CD14-positive monocyte (primary cell): ENCODE results near the gene FOSB. TPM values are rescaled to one million over a fixed set of nuclear protein-coding genes. Genes with fewer than 3 reads are reported as not detected.

Experiments used
- DNase-seq, 3 donors: peaks; one replicate each; pipeline ENCODE4 v3.0.0-alpha.2; 2011 to 2022
- H2AFZ ChIP-seq: 2 replicates; pipeline ENCODE4 v1.6.0; 2012; ENCODE audit warnings: mild to moderate bottlenecking, low read depth, low read length, inconsistent platforms; ENCODE audit not compliant: insufficient read depth, poor library complexity, severe bottlenecking
- H3K27ac ChIP-seq, 2 donors: 1 replicate in 1 of 2; 2 replicates in 1 of 2; pipeline ENCODE4 v1.5.1; 2012 to 2013; ENCODE audit warnings: low read length in 2 of 2, control low read depth in 1 of 2, inconsistent platforms in 1 of 2, low read depth in 1 of 2, mild to moderate bottlenecking in 1 of 2
- H3K27me3 ChIP-seq, 2 donors: one replicate each; pipeline versions ENCODE4 v1.6.0 to v1.6.1; 2011 to 2013; ENCODE audit warnings: low read length in 2 of 2; ENCODE audit not compliant: control insufficient read depth in 2 of 2, insufficient read depth in 2 of 2
- H3K36me3 ChIP-seq, 2 donors: replicated peaks in 1 of 2; 1 replicate in 1 of 2; 2 replicates in 1 of 2; pipeline versions ENCODE4 v1.5.1 to v1.6.1; 2012 to 2013; ENCODE audit warnings: low read length in 2 of 2, control low read depth in 1 of 2, inconsistent platforms in 1 of 2, mild to moderate bottlenecking in 1 of 2; ENCODE audit not compliant: insufficient read depth in 2 of 2, control insufficient read depth in 1 of 2
- H3K4me1 ChIP-seq, 2 donors: 1 replicate in 1 of 2; 2 replicates in 1 of 2; pipeline versions ENCODE4 v1.5.1 to v1.6.1; 2012 to 2013; ENCODE audit warnings: low read length in 2 of 2, control low read depth in 1 of 2, inconsistent platforms in 1 of 2, mild to moderate bottlenecking in 1 of 2, moderate library complexity in 1 of 2; ENCODE audit not compliant: insufficient read depth in 2 of 2, control insufficient read depth in 1 of 2
- H3K4me2 ChIP-seq: replicated peaks from 2 replicates; pipeline ENCODE3; 2012; ENCODE audit warnings: low read length, moderate library complexity, mild to moderate bottlenecking; ENCODE audit not compliant: poor library complexity, severe bottlenecking; ENCODE audit errors: extremely low read depth
- H3K4me3 ChIP-seq, 3 experiments: fragments of 200-600 bp in 1 of 3; sonication (generic) in 1 of 3; replicated peaks in 1 of 3; 1 replicate in 2 of 3; 2 replicates in 1 of 3; pipeline ENCODE4 v1.5.1; 2011 to 2013; ENCODE audit warnings: low read length in 3 of 3, mild to moderate bottlenecking in 3 of 3, control low read depth in 2 of 3, low read depth in 2 of 3, inconsistent platforms in 1 of 3, moderate library complexity in 1 of 3
- H3K79me2 ChIP-seq: 2 replicates; pipeline ENCODE4 v1.6.0; 2012; ENCODE audit warnings: mild to moderate bottlenecking, control low read depth, inconsistent platforms, low read length, moderate library complexity; ENCODE audit not compliant: insufficient read depth
- H3K9ac ChIP-seq: 2 replicates; pipeline ENCODE4 v1.6.0; 2017; ENCODE audit warnings: low read length, mild to moderate bottlenecking; ENCODE audit not compliant: insufficient read depth, poor library complexity, severe bottlenecking
- H3K9me3 ChIP-seq, 2 donors: replicated peaks in 1 of 2; 1 replicate in 1 of 2; 2 replicates in 1 of 2; pipeline versions ENCODE4 v1.5.1 to v1.6.1; 2012 to 2013; ENCODE audit warnings: low read length in 2 of 2, control low read depth in 1 of 2; ENCODE audit not compliant: control insufficient read depth in 1 of 2, insufficient read depth in 1 of 2
- H4K20me1 ChIP-seq: 2 replicates; pipeline ENCODE4 v1.6.0; 2012; ENCODE audit warnings: mild to moderate bottlenecking, low read length, control low read depth, moderate library complexity; ENCODE audit not compliant: insufficient read depth
- H3K27ac Mint-ChIP-seq, 7 donors: one replicate each; pipeline ENCODE4 v1.8.0; 2020; ENCODE audit warnings: mild to moderate bottlenecking in 7 of 7, mixed read lengths in 7 of 7, moderate library complexity in 6 of 7, inconsistent platforms in 2 of 7
- H3K27me3 Mint-ChIP-seq, 3 donors: one replicate each; pipeline ENCODE4 v1.8.0; 2021 to 2022; ENCODE audit warnings: low read depth in 3 of 3, mild to moderate bottlenecking in 3 of 3, mixed read lengths in 3 of 3, moderate library complexity in 3 of 3, inconsistent platforms in 1 of 3
- H3K36me3 Mint-ChIP-seq, 2 donors: one replicate each; pipeline ENCODE4 v1.8.0; 2020; ENCODE audit warnings: mixed read lengths in 2 of 2, inconsistent platforms in 1 of 2, mild to moderate bottlenecking in 1 of 2
- H3K4me1 Mint-ChIP-seq: one replicate; pipeline ENCODE4 v1.8.0; 2020; ENCODE audit warnings: mild to moderate bottlenecking, mixed read lengths
- H3K4me3 Mint-ChIP-seq, 2 donors: one replicate each; pipeline ENCODE4 v1.8.0; 2020; ENCODE audit warnings: mild to moderate bottlenecking in 2 of 2, mixed read lengths in 2 of 2, moderate library complexity in 1 of 2
- H3K9me3 Mint-ChIP-seq, 7 donors: one replicate each; pipeline ENCODE4 v1.8.0; 2020 to 2022; ENCODE audit warnings: mixed read lengths in 7 of 7, mild to moderate bottlenecking in 6 of 7, moderate library complexity in 6 of 7, inconsistent platforms in 2 of 7
- CTCF ChIP-seq: fragments of 200-600 bp; IDR thresholded peaks from one replicate; pipeline ENCODE4 v1.8.0; 2022; ENCODE audit warnings: antibody characterized with exemption, mild to moderate bottlenecking
- WGBS: methylation state at CpG from one replicate; pipeline ENCODE4 v1.1.5; 2013; ENCODE audit warnings: missing lambda C conversion rate; ENCODE audit not compliant: insufficient coverage; 5-methylcytosine and 5-hydroxymethylcytosine counted together
- intact Hi-C, 2 donors: fragments of 100-400 bp; cut with micrococcal nuclease; formaldehyde crosslinking; loops; one replicate each; pipeline versions ENCODE4 v1.15.0 to v1.15.1; 2023
- polyA plus RNA-seq, 3 donors: library from polyadenylated mRNA; depleted of rRNA in 1 of 3; unstranded in 2 of 3; stranded (reverse) in 1 of 3; fragments of 300-500 nt in 2 of 3; fragments of >200 nt in 1 of 3; fragmentation: Illumina TruSeq in 2 of 3; gene quantifications; 1 replicate in 2 of 3; 2 replicates in 1 of 3; pipeline ENCODE4 v1.2.3, GENCODE V29; 2012 to 2021

The FOSB gene
- polyA plus RNA-seq, 3 donors, result 27.3 to 840 (median 28.2) TPM

- no peak for TF ChIP-seq CTCF
- H3K4me3 Mint-ChIP-seq, result peak overlapping the region; percentile 82 to 89
- Histone ChIP-seq H2AFZ (no peak overlapping the region), H3K4me2 (peak overlapping the region; percentile 73), H3K36me3 (no peaks in the 10 kb centered on the region), H3K4me1 (peaks cover 44 to 59% of the 10 kb centered on the region in 2 donors), H3K27ac (peak overlapping the region; percentile 87 to 97), H3K27me3 (peaks cover 0 to 3% of the 10 kb centered on the region in 2 donors), H3K4me3 (peak overlapping the region in 1 of 3 experiments; percentile 67), H3K9ac (peak overlapping the region; percentile 83), H3K9me3 (no peaks in the 10 kb centered on the region), H3K79me2 (no peaks in the 10 kb centered on the region), H4K20me1 (no peaks in the 10 kb centered on the region)
- peaks cover 0 to 7% (median 2%) of the 10 kb centered on the region in 7 donors for H3K9me3 Mint-ChIP-seq
- 80% methylated on average over 1 of the region's 2 CpGs for WGBS
- H3K36me3 Mint-ChIP-seq, result peaks cover 5 to 7% of the 10 kb centered on the region in 2 donors
- intact Hi-C loops, result loop anchor here in 1 of 2 donors (2.0 kb wide), 1 partner anchor 14 kb away; no protein-coding TSS in a partner anchor
- peak overlapping the region; percentile 93 to 100 (median 98) for H3K27ac Mint-ChIP-seq
- DNase-seq, result no peak
- H3K4me1 Mint-ChIP-seq, result peaks cover 52% of the 10 kb centered on the region
- peaks cover 0 to 7% (median 6%) of the 10 kb centered on the region in 3 donors for H3K27me3 Mint-ChIP-seq
These were observed 25.4 kb upstream of the FOSB start for GRCh38 chr19:45442408-45442777.

GRCh38 chr19:45442778-45443461 lies 24.9 kb upstream of the FOSB start:
- 2% methylated on average over 11 of the region's 15 CpGs for WGBS
- peak overlapping the region; percentile 83 for H3K9ac ChIP-seq

More at GRCh38 chr19:45442778-45443461, 24.9 kb upstream of the FOSB start:
- Histone ChIP-seq H3K27me3 (peaks cover 0 to 3% of the 10 kb centered on the region in 2 donors), H3K79me2 (no peaks in the 10 kb centered on the region), H3K9me3 (no peaks in the 10 kb centered on the region), H3K27ac (peak overlapping the region; percentile 87 to 97), H4K20me1 (no peaks in the 10 kb centered on the region), H3K4me3 (peak overlapping the region; percentile 30 to 67 (median 33)), H3K36me3 (no peaks in the 10 kb centered on the region), H3K4me2 (peak overlapping the region; percentile 73), H3K4me1 (peaks cover 44 to 59% of the 10 kb centered on the region in 2 donors), H2AFZ (no peak overlapping the region)
- DNase-seq, result peak; percentile 99 to 100 (median 100)
- peaks cover 0 to 7% (median 2%) of the 10 kb centered on the region in 7 donors for H3K9me3 Mint-ChIP-seq
- peaks cover 0 to 8% (median 7%) of the 10 kb centered on the region in 3 donors for H3K27me3 Mint-ChIP-seq
- H3K36me3 Mint-ChIP-seq, result peaks cover 5 to 7% of the 10 kb centered on the region in 2 donors
- peaks cover 54% of the 10 kb centered on the region for H3K4me1 Mint-ChIP-seq
- intact Hi-C loops, result loop anchor here in 1 of 2 donors (1.0 to 2.0 kb wide), 2 partner anchors 12 to 14 kb away; no protein-coding TSS in a partner anchor
- peak overlapping the region; percentile 82 to 89 for H3K4me3 Mint-ChIP-seq
- H3K27ac Mint-ChIP-seq, result peak overlapping the region; percentile 93 to 100 (median 98)
- no peak for TF ChIP-seq CTCF
